Limb (tissue), 2 donors: Measurements from ENCODE around the gene KCTD6.

Source experiments
- DNase-seq, 2 donors: peaks; one replicate each; pipeline ENCODE4 v3.0.0-alpha.2; 2016; ENCODE audit errors: extremely low spot score in 2 of 2

The KCTD6 gene

DNA sequence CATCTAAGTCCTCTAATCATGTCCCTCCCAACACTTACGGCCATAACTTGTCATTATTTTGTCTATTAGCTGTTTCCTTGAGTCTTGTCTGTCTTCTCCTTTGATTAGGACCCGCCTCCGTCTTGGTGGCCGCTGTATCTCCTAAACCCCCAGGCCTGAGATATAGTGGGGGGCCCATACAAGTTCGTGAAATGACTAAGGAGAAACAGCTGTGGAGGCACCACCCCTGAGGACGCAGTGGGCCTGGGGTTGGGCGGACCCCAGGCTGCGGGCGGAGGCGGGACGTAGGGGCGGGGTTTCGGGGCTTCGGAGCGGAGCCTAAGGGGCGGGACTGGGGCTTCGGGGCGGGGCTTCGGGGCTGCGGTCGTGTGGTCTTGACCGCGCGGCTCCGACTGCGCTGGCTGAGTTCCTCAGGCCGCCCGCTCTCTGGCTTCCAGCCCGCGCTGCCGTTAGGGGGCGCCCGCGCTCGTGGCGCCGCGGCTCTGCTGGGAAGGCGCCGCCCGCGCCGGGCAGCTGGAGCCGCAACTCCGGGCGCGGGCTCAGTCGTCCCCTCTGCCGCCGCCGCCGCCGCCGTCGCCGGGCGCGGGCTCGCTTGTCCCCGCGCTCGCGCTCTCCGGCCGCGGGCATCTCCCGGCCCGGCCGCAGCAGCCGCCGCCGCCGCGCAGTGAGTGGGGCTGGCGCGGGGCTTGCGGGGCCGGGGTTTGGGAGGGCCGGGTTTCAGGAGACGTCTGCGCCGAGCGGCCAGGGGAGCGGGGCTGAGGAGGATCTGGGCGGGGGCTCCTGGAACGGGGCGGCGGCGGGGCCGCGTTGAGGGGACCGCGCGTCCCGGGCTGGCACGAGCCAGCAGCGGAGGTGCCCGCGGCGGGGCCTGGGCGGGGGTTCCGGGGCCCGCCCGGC lies at the start of gene KCTD6:
TSS of gene KCTD6 (plus strand) at position 591 of the 897 bp plus-strand sequence. CDS start 6,660 bp downstream, outside the sequence.
- DNase-seq: peak; percentile 95 to 98

DNA sequence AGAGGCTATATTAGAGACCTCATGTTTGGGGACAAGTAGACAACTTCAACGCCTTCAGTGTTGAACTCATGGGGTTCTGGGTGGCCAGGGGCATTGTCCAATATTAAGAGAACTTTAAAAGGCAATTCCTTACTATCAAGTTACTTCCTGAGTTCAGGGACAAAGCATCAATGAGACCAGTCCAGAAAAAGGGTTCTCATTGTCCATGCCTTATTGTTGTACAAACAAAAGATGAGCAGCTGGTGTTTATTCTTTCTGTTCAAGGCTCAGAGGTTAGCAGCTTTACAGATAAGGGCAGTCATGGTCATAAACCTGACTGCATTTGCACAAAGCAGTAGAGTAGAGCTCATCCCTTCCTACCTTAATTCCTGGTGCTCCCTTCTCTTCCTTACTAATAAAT lies 39.7 kb upstream of the KCTD6 start:
- DNase-seq: no peak

DNA sequence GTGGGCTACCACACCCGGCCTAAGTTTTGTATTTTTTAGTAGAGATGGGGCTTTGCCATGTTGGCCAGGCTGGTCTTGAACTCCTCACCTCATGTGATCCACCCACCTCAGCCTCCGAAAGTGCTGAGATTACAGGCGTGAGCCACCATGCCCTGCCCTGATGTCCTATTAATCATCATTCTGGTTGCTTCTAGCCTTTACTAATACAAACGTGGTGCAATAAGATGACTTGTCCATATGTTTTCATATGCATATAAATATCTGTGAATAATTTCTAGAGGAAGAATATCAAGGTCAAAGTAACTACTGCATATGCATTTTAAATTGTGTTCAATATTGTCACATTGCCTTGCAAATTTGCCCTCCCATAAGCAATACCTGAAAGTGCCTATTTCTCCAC lies 32.7 kb upstream of the KCTD6 start:
- DNase-seq: no peak

DNA sequence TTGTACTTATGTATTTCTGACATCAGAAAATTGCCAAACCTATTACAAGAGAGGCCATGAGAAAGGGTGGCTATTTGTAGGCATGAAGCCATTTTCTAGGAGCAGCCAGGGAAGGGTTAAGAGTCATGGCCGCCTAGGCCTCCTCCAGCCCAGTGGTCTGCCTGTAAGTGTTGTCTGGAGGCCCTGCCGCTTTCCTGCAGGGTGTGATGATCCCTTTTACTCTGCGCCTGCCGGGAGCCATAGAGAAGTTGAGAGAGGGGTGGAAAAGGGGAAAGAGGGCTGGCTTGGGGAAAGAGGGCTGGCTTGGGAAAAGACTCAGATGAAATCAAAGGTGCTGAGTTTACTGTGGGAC lies 29.1 kb upstream of the KCTD6 start:
- DNase-seq: no peak

DNA sequence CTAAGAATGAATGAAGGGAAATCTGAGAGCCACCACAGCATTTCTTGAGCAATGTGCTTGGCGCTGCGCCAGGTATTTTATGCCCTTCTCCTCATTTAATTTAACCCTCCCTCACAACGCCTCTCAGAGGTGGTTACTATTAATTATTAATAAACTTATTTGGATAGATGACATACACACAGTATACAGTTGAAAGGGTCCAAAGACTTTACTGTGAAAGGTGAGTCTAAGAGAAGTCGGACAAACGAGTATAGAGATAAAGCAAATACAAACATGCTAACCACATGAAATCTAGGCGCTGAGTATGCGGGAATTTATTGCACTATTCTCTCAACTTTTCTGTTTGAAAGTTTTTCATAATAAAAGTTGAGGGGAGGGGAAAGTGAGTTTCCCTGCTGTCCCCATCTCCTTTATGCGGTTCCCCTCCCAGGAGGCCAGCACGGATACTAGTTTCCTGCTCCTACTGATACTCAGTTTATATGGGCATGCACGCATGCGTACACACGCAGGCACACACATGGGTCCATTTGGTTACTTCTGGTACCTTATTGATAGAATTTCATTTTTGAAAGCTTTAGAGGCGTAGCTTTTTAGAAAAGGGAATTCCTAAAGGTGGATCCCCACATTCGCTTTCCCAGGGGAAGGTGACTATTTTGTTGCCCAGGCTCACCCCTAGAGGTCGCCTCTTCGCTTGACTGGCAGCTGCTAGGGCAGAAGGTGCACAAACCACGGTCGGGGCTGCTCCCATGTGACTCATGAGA lies 28.5 kb upstream of the KCTD6 start:
- peak; percentile 30 to 55 for DNase-seq

DNA sequence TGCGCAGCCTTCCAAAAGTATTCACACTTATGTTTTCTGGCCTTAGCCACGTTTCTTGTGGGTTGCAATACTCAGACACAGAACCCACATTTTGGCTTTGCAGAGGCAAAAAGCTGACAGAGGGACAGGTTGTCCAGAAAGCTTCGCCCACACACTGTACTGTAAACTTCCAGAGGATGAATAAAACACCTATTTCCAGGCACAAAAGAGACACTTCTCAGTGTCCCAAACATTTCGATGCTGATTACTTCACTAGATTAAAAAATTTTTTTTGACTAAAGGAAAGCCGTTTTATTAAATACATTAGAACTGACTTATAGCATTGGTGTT lies 28.0 kb upstream of the KCTD6 start:
- no peak for DNase-seq

DNA sequence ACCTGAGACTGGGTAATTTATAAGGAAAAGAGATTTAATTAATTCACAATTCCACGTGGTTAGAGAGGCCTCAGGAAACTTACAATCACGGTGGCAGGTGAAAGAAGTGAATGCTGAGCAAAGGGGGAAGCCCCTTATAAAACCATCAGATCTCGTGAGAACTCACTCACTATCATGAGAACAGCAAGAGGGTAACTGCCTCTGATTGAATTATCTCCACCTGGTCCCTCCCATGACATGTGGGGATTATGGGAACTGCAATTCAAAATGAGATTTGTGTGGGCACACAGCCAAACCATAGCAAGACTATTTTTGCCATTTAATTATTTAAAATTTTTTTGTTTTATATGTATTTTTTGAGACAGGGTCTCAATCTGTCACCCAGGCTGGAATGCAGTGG lies 27.0 kb upstream of the KCTD6 start:
- DNase-seq: no peak

DNA sequence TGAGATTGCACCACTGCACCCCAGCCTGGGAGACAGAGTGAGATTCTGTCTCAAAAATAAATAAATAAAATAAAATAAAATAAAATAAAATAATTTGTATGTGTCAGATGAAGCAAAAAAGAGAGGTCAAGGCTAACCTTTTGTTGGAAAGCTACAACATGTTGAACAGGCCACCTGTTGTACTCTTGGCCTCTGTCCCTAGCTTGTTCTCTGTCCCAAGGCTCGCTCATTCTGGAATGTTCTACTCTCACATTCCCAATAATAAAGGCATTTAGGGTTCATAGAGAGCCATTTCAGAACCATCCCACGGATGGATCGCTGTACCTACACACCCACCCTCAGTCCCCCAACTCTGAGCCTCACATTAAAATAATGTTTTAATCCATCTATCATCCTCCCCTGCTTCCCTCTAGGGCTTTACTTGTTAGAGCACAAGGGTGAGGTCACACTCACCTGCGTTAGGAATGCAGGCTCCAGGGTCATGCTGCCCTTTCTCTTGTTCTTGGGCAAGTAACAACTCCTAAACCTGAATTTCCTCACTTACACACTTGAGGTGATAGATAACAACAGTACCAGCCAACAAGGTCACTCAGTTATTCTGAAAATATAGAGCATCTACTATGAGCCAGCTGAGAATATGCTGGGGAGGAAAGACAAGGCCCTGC lies 24.9 kb upstream of the KCTD6 start:
- no peak for DNase-seq

DNA sequence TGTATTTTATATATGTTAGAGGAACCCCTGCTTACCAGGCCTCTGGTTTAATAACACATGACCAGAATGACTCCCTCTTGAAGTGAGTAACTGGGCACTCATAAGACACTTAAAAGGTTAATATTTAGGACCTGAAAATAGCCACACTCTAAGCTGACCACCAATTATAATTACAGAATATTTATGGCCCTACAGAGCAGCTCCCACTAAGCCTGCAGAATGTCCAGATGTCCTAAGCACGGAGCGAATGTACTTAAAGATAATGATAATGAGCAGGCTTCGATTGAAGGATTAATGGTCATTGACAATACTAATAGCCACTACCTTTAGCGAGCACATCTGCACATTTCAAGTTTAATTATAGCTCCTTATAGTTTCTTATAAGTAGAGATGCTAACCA lies 22.8 kb upstream of the KCTD6 start:
- DNase-seq: no peak

DNA sequence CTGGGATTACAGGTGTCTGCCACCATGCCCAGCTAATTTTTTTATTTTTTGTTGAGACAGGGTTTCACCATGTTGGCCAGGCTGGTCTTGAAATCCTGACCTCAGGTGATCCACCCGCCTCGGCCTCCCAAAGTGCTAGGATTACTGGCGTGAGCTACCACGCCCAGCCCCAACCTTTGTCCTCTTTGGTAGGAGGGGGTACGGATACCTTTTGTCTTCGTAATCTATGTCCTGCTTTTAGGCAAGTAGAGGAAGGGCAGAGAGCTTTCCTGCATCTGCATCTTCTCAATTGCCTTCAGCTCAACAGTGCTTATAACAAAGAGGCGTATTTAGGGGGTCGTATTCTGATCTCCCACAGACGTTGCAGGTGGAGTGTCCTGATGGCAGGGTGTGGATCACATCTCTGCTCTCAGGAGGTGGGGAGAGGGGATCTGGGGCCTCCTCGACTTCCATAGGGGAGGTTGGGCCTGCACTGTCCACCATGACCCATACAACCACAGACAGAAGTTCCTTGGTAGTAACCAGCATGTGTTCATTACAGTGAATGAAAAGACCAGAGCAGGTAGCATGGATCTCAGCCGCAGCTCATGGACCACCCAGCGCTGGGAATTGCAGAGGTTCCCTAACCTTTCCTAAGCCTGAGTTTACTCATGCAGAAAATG lies 21.4 kb upstream of the KCTD6 start:
- DNase-seq: no peak

DNA sequence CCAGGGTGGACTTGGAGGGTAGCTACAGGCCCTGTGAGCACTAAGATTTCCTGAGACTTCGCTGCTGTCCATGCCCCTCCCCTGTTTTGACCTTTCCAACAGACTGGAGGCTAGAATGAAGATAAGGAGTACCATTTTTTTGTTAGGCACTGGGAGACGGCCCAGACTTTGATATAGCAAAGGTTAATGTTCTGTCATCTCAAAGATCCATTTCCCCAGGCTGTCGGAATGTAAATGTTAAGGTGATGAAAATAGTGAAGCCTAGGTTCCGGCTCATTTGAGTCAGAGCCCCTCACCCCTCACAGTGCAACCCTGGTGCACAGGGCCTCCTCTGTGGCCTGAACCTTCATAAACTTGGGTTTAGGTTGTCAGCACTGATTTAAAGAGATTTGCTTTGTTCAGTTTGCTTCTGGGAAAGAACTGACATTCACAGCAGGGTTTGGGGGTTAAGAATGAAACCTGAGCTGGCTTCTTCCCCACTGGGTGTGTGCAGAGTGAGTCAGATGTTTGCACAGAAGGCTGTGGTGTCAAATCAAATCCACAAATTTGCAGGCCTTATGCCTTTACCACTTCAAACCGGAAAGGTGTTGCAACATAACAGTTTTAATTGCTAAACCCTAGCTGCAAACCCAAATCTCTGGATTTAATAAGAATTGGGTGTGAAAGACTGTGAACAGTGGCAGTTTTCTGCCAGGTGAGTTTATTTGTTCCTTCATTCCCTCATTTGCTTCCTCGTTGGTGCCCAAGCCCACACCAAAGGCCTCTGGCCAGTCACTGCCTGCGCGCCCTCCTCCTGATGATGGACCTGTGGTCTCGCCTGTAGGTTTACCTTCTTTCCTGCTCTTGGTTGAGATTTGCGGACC lies 20.6 kb upstream of the KCTD6 start:
- no peak for DNase-seq

DNA sequence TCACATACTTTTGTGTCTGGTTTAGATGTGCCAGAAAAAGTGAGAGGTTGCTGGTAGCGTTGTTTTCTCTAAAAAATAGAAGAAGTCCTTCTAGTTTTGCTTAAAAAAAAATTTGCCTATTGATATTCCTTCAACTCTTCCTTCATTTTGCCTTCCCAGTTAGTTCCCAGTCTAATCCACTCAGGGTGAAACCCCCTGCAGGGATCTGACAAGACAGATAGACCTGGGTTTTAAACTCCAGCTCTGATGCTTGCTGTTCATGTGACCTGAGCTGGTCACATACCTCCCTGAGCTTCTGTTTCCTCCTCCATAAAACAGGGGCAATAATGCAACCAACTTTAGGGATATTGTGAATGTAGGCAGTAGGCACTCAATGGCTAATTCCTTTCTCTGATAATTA lies 18.6 kb upstream of the KCTD6 start:
- DNase-seq: no peak

DNA sequence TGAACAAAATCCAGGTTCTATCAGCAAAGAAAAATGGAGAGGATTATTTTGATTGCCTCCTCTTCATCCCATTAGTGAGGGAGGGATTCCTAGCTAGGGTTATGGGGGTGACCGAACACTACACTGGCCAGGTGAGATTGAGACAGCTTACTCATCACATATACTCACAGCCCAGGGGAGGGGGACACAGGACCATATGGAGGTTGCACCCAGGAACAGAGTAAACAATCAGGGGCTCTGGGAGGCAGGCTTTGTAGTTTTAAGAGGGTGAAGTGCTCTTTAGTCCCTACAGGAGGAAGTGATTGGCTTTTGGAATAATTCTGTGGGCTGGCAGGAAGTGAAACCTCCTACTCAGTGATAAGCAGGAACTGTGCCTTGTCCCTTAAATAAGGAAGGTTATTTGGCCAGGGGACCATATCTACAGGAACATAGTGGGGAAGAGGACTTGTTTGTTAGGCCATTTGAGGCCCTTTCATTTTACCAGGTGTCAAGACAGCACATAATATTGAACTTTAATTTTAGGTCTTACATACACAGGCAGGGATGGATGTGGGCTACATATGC lies 17.5 kb upstream of the KCTD6 start:
- no peak for DNase-seq

DNA sequence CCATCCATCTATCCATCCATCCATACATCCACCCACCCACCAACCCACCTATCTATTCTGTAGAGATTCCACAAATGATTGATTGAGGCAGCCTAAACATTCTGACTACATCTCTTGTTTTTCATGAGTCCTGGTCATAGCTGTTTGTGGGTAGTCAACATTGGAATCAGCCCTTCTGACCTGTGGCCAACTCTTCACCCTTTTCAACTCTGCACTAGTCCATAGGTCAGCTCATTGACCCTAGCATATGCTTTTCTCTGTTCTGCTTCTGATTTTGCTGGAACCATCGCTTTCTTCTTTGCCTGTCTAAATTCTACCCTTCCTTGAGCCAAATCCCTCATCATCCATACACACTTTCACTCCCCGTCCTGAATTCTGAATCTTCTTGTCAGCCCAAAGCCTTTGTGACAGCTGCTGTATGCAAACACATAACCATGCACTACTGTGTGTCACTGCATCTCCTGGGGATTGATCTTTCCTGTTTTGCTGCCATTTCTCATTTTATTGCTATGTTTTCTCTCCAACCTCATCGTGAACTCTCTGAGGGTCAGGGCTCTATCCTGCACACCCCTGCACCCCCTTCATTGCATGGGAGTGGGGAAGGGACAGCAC lies 16.8 kb upstream of the KCTD6 start:
- DNase-seq: no peak

DNA sequence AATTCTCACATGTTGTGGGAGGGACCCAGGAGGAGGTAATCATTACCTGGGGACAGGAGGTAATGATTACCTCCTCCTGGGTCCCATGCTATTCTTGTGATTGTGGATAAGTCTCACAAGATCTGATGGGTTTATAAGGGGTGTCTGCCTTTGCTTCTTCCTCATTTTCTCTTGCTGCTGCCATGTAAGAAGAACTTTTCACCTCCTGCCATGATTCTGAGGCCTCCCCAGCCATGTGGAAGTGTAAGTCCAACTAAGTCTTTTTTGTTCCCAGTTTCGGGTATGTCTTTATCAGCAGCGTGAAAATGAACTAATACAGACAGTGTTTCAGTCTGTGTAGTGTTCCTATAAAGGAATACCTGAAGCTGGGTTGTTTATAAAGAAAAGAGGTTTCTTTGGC lies 13.1 kb upstream of the KCTD6 start:
- no peak for DNase-seq

DNA sequence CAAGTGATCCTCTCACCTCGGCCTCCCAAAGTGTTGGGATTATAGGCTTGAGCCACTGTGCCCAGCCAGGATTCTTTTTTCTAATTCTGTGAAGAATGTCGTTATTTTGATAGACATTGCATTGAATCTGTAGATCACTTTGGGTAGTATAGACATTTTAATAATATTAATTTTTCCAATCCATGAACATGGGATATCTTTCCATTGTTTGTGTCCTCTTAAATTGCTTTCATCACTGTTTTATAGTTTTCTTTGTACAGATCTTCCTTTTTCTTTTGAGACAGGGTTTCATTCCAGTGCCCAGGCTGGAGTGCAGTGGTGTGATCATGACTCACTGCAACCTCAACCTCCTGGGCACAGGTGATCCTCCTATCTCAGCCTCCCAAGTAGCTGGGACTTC lies 11.6 kb upstream of the KCTD6 start:
- DNase-seq: no peak

DNA sequence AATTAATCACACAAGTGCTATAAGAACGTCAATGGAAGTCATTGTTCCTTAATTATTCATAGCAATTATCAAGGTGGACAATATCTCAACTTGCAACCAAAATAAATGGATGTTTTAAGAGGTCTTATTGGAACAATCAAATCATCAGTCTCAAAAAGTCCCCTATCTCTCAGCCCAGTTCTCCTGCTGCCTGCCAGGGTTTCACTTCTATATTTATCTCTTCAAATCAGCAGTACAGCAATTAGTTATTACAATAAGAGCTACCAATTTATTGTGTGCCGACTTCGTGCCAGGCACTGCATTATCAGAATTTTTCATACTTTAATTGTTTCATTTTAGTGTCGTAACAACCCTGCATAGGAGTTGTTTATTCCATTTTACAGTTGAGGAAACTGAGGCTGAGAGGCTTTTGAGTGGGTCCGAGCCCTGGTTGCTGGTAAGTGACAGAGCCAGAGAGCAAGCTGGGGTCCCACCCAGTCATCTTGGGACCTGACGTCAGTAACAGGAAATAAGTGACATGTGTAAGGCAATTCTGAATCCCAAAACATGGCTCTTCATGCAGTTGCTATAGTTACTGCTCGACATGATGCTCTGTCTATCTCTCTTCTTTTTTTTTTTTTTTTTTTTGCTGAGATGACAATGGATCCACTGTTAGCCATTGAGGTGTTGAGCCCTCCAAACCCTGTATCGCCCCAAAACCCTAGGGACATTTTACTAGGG lies 8.8 kb upstream of the KCTD6 start:
- no peak for DNase-seq

DNA sequence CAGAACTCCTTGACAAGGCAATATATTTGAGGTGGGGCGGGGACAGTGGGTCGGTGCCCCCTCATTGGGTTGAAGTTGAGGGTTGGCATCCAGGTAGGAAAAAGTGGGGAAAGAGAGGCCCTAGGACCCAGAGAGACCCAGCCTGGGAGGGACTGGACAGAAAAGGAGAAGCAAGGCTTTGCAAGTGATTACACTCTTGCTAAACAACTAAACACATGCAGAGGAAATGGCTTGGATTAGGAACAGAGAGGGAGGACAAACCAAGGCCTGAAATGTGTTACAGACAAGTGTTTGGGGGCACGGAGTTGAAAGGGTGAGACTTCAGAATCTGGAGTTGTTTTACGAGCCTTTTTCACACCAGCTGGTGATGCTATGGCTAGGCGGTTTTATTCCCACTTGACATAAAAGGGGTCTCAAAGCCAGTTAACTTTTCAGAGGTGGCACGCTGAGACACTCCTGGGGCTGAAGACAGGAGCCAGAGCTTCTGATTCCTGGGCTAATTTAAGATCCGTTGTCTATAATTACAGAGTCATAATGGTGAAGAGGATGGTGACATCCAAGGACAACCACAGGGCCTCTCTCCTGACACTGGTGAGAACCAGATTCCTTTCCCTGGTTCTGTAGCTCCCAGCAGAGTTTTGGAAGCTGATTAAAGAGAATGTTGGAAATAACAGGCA lies 7.7 kb upstream of the KCTD6 start:
- DNase-seq: no peak

DNA sequence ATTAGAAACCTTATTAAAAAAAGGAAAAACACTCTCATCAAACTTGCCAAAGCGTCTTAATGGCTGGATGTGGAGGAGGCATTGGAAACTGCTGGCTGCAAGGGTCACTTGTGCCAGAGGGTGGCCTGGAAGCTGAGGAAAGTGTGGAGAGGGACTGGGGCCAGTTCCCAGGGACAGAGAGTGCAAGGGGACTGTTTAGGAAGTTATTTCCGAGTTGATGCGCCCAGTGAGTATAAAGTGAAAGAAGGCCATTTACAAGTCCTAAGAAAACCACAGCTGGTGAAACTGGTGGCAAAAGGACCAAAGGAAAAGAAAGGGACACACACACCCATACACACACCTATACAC lies 7.2 kb upstream of the KCTD6 start:
- DNase-seq: no peak
